NOMO-1 (cell line): ENCODE results near the gene KIF3B.
"Not testable (repeated sequence)": the region's sequence is repeated elsewhere in the genome, so short reads cannot be mapped to it uniquely, and the experiment has no call there.

Experiments used
- DNase-seq, 2 experiments: peaks; one replicate each; lab custom pipeline; 2025; ENCODE audit not compliant: unreplicated experiment in 2 of 2; lab: John Stamatoyannopoulos, UW

KIF3B gene

DNA sequence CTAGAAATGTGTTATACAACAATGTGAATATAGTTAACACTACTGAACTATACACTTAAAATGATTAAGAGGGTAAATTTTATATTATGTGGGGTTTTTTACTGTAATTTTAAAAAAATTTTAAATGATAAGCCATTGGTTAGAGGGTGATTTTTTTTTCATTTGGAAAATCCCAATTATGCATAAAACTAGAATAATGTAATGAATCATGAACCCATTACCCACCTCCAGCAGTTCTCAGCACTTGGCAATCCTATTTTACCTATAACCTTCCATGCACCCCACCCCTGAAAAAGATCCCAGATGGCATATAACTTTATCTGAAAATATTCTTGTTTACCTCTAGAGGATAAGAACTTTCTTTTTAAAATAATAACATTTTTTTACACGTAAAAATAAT, 13.7 kb downstream of the KIF3B start:
- no peak for DNase-seq

DNA sequence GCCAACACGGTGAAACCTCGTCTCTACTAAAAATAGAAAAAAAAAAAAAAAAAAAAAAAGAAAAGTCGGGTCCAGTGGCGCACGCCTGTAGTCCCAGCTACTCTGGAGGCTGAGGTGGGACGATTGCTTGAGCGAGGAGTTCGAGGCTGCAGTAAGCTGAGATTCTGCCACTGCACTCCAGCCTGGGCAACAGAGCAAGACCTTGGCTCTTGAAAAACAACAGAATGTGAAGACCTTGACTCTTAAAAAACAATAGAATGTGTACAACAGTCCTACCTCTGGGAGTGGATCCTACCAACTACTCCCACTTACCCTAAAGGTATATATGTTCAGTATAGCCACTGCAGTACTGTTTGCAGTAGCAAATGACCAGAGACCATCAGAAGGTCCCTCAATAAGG, 15.1 kb downstream of the KIF3B start:
- DNase-seq, result no peak

DNA sequence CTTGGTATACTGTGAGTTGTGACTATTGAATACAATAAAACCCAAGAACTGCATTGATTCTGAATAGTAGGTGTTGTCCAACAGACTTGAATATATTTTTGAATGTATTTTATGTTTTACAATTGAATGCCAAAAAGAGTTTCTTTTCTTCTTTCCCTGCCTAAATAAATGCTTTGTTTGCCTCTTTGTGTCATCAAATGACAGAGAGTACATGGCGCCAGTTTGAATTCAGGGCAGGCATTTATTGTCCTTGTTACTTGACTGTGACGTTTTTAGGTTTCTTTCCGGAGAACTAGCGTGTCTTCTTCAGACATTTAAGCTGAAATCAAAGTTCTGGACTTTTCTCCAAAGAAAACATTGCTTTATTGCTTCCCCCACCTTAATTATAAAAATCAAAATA, 16.6 kb downstream of the KIF3B start:
- DNase-seq, result no peak

DNA sequence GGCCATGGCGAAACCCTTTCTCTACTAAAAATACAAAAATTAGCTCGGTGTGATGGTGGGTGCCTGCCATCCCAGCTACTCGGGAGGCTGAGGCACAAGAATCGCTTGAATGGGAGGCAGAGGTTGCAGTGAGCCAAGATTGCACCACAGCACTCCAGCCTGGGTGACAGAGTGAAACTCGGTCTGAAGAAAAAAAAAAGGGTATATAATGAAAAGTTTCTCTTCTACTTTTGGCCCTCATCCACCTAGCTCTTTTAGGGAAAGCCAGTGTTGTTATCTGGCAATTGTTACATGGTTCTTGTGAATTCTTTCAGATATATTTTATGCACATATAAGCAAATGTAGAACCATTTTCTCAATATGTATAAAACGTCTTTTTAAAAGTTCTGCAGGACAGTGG, 19.0 kb downstream of the KIF3B start:
- DNase-seq, result no peak

DNA sequence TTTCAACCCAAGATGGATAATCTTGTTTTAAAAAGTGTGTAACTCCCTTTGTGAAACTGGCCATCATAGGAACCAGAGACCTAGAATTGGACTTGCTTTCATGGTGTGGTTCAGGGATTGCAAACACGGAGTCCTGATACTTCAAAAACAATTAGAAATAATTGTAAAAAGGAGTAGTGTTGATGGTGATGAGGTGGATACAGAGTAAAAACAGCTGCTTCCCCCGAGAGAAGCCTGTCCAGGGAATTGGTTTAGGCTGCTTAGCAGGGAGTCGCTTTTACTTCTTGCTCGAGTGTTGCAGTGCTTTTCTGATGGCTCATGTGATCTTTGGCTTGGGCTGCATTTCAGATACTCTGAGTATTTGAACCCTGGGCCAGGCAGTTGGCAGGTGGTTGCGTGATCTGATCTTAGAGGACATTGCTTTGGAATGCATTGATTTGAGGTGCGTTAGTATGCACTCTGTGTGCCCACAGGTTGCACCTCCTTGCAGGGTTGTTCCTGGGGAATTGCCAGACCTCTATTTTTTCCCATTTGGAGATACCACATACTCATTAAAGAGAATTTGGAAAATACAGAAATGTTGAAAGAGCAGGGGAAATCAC, 19.5 kb downstream of the KIF3B start:
- no peak for DNase-seq

DNA sequence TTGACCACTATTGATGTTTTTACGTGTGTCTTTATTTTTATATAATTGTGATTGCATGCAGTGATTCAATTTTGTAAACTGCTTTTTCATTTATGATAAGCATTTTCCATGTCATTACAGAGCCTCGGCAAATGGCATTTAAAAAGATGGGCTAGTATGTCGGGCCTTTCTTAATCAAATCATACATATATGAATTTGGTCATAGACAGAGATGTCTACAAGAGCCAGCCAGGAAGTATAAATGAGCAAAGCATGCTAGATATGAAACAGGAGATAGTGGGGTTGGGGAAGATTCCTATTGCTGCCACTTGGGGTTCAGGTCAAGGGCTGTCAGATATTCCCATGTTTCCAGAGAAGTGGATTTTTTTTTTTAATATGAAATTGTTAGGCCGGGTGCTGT, 20.0 kb downstream of the KIF3B start:
- DNase-seq, result no peak

DNA sequence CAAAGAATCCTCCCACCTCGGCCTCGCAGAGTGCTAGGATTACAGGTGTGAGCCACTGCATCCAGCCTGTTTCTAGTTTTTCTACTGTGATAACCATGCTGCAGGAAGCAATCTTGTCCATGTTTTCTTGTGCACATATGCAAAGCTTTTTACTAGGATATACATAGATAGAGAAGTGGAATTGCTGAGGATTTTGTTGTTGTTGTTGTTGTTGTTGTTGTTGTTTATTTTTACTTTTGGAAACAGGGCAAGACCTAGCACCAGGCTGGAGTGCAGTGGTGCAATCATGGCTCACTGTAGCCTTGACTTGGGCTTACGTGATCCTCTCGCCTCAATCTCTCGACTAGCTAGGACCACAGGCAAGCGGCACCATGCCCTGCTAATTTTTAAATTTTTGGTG, 23.2 kb downstream of the KIF3B start:
- DNase-seq, result no peak

DNA sequence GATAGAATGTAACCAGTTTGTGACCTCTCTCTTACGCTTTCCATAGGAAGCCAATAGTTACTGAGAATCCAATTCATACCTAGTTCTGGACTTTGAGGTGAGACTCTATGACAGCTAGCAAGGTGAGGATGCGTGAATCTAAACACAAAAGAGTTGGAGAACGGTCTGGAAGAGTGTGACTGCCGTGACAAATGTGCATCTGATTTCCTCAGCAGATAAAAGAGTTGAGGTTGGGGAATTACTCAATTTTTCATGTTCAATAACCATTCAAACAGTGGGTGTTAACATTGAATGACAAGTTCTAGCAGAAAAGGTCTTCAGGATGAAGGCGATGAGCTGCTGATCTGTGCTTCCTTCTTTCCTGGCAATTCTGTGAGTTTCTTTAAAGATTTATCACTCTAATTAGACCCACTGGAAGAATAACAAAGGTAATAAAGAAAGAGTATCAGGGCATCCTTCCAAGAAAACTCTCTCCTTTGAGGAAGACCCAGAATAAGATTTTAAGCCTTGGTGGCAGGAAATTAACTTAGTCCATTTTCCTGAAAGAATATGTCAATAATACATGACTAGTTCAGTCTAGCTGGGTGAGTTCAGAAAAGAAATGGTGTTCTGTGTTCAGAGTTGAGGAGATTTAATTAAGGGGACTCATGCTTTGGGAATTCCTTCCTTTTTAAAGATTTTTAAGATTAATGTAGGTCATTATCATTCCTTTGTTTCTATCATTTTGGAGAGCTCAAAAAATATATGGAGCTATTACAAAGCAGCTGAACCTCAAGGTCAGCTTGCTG, 24.5 kb downstream of the KIF3B start:
- DNase-seq, result no peak

DNA sequence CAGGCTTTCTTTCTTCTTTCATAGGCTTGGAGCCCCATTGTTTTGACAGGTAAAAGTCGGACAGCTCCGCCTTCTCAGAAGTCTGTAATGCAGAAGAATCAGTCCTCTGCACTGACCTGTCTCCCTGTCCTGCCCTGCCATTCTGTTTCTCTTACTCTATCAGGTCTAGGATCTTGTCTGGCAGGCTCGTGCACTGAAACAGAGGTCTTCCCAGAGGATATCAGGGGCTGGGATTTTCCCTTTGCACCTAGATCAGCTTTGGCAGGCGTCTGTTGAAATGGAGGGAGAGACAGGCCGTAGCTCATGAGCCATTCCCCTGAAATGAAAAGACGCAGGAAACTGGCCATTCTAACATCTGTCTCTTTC, 25.0 kb downstream of the KIF3B start:
- no peak for DNase-seq

DNA sequence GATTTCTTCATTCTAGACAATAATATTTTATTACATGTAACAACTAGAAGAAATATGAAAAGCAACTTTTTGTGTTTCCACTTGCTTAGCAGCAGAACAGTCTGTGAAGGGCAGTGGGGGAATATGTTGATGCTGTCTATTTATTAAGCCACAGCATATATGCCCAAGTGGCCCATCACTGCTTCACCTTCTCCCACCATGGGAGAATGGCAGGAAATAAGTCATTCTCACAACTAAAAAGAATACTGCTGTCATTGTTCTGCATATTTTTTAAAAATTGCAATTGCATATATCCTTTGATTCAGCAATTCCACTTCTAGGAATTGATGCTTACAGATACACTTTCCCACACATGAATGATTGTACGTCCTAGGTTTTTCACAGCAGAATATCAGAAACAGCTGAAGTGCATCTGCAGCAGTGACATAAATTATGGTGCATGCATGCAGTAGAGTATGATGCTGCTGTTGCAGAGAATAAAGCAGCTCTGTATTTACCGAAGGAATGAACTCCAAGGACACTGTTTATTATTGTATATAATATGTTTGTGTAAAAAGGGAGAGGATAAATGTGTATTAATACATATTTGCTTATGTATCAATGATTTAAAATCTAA, 26.8 kb downstream of the KIF3B start:
- DNase-seq, result no peak

DNA sequence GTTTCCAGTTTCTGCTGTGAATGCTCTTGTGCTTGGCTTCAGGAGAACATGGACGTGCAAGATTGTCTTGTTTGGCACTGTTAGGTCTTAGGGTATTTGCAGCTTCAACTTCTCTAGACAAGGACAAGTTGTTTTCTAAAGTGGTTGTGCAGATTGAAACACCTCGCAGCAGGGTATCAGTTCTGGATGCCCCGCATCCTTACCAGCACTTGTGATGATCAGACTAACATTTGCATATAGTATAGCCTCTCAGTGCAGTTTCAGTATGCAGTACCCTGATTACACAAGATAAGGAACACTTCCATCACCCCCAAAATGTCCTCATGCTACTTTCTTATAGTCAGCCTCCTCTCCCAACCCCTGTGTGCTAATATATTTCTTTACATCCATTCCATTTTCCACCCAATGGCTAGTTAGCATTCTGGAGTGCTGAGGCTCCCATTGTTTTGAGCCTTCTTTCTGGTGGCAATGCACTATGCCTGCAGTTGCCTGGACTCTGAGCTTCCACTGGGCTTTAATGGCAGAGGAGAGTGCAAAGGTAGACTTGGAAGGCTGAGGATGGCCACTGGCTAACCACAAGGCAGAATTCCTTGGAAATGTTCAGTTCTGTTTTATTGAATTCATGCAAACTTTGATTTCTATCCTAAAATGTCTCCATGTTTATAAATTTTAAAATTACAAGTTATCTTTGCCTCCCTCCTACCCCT, 35.4 kb downstream of the KIF3B start:
- no peak for DNase-seq

DNA sequence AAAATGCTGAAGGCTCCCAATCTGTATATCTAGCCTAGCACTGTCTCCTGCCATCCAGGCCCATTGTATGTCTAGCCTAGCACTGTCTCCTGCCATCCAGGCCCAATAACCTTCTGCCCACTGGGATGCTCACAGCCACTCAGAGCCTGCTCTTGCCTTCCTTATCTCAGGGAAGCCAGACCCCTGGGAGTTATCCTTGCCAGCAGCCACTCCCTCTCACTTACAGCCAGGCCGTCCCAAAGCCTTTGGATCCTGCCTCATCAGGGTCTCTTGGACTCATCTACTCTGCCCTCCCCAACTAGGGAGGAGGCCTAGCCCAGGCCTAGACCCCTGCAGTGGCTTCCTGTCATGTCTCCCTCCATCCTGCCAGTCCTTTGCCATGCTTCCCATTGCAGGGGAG, 37.3 kb downstream of the KIF3B start:
- no peak for DNase-seq

DNA sequence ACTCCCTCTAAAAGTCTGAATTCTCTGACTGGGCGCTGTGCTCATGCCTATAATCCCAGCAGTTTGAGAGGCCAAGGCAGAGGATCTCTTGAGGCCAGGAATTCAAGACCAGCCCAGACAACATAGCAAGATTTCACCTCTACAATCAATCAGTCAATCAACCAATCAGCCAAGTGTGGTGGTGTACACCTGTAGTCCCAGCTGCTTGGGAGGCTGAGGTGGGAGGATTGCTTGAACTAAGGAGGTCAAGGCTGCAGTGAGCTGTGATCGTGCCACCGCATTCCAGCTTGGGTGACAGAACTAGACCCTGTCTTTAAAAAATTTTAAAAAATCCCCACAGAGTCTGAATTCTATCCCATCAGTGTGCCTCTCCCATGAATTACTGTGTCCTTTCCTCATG, 37.9 kb downstream of the KIF3B start:
- DNase-seq, result no peak

DNA sequence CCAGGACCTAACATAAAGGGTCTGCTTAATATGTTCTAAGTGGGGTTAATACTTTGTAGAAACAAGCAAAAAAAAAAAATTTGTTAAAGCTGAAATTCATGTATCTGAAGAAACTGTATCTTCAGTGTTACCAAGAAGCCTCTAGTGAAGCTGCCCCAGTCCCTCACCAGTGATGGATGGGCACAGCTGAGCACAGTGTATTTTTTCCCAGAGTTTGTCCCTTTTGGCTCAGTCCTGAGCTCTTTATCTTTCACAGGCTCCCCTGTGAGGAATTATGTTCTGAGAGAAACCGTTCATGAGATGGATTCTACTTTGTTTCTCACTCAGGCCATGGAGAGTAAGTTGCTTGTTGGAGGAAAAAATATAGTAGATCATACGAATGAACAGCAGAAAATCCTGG, 38.4 kb downstream of the KIF3B start:
- no peak for DNase-seq

DNA sequence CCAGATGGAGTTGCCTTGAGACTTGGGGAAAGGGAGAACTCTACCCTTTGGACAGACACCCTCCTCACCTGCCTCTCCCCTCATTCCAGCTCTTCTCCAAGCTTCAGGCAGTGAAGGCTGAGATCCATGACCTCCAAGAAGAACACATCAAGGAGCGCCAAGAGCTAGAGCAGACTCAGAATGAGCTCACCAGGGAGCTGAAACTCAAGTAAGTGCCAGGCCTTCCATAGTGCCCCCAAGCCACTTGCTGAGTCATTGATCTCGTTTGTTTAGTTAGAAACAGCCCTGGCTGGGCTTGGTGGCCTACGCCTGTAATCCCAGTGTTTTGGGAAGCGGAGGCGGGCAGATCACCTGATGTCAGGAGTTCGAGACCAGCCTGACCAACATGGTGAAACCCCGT, 39.2 kb downstream of the KIF3B start:
- no peak for DNase-seq

DNA sequence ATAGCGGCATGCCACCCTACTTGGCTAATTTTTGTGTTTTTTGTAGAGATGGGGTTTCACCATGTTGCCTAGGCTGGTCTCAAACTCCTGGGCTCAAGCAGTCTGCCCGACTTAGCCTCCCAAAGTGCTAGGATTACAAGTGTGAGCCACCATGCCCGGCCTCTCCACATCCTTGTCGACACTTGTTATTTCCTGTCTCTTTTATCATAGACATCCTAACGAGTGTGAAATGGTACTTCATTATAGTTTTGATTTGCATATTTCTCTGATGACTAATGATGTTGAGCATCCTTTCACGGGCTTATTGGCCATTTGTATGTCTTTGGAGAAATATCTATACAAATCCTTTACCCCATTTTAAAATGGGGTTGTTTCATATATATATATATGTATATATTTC, 41.6 kb downstream of the KIF3B start:
- no peak for DNase-seq

DNA sequence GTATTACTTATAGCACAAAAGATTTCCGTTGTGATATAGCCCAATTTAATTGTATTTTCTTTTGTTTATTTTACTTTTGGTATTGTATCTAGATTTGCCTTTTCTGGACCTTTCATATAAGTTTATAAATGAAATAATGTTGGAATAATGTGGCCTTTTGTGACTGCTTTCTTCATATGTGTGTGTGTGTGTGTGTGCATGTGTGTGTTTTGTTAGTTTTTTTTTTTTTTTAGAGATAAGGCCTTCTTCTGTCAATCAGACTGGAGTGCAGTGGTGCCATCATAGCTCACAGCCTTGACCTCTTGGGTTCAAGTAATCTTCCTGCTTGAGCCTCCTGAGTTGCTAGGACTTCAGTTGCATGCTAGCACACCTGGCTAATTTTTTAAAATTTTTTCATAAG, 42.9 kb downstream of the KIF3B start:
- no peak for DNase-seq

DNA sequence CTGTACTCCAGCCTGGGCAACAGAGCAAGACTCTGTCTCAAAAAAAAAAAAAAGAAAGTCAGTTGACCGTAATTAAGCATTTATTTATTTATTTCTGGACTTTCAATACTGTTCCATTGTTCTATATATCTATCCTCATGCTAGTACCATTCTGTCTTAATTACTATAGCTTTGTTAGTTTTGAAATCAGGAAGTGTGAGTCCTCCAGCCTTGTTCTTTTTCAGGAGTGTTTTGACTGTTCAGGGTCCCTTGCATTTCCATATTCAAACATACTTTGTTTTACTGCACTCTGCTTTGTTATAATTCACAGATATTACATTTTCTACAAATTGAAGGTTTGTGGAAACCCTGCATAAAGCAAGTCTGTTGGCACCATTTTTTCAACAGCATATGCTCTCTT, 43.9 kb downstream of the KIF3B start:
- DNase-seq, result no peak

DNA sequence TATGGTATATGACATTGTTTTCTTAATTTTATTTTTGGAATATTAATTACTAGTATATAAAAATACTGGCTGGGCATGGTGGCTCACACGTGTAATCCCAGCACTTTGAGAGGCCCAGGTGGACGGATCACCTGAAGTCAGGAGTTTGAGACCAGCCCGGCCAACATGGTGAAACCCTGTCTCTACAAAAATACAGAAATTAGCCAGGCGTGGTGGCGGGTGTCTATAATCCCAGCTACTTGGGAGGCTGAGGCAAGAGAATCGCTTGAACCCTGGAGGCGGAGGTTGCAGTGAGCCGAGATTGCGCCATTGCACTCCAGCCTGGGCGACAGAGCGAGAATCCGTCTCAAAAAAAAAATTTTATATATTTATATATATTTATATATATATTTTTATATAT, 44.8 kb downstream of the KIF3B start:
- DNase-seq, result not testable (repeated sequence)

DNA sequence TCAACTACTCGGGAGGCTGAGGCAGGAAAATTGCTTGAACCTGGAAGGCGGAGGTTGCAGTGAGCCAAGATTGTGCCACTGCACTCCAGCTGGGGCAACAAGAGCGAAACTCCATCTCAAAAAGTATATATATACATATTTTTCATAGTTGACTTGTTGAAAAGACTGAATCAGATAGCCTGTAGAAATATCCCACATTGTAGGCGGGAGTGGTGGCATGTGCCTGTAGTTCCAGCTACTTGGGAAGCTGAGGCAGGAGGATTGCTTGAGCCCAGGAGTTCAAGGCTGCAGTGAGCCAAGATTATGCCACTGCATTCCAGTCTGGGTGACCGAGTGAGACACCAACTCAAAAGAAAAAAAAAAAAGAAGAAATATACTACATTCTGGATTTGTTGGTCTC, 46.3 kb downstream of the KIF3B start:
- DNase-seq, result not testable (repeated sequence)

DNA sequence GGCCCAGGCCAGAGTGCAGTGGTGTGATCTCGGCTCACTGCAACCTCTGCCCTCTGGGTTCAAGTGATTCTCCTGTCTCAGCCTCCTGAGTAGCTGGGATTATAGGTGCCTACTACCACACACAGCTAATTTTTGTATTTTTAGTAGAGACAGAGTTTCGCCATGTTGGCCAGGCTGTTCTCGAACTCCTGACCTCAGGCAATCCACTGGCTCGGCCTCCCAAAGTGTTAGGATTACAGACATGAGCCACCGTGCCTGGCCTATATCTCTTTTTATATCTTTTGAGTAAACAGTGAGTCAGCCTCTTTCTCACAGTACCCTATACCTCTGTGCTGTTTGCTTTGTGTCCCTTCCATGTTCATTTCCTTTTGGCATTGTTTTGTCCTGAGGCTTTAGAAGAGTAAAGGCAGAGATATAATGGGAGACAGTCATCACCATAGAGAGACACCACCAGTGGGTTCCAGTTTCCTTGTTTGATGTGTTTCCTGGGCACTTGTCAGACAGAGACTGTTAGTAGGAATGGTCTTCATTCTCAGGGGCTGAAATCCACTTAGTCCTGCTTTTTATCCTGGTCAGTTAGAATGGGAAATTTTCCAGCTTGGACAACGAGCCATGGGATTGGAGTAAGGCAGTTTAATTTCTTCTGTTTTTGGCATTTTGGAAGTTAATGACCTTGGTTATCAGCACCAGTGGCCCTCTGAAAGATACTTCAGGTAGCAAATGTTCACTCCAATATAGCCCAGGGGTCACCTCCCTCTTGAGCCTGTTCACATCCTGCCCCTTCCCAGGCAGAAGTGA, 48.5 kb downstream of the KIF3B start:
- DNase-seq, result no peak
